ENCODE results near the gene SH3GL3.

DNA sequence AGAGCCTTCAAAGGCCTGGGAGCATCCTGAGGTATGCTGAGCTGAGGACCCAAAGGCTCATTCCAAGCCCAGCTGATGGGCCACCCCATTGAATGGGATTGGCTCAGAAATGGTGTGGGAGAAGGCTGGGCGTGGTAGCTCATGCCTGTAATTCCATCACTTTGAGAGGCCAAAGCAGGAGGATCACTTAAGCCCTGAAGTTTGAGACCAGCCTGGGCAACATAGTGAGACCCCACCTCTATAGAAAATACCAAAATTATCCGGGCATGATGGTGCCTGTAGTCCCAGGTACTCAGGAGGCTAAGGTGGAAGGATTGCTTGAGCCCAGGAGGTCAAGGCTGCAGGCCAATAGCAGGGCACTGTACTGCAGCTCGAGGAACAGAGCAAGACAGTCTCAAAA lies 163.0 kb downstream of the SH3GL3 start:
- TF ChIP-seq, protein P1, sequence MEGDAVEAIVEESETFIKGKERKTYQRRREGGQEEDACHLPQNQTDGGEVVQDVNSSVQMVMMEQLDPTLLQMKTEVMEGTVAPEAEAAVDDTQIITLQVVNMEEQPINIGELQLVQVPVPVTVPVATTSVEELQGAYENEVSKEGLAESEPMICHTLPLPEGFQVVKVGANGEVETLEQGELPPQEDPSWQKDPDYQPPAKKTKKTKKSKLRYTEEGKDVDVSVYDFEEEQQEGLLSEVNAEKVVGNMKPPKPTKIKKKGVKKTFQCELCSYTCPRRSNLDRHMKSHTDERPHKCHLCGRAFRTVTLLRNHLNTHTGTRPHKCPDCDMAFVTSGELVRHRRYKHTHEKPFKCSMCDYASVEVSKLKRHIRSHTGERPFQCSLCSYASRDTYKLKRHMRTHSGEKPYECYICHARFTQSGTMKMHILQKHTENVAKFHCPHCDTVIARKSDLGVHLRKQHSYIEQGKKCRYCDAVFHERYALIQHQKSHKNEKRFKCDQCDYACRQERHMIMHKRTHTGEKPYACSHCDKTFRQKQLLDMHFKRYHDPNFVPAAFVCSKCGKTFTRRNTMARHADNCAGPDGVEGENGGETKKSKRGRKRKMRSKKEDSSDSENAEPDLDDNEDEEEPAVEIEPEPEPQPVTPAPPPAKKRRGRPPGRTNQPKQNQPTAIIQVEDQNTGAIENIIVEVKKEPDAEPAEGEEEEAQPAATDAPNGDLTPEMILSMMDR (IDR thresholded peaks at IDR 0.05) = no peak
- TF ChIP-seq POLR2A (IDR thresholded peaks at IDR 0.05) = no peak

All from adrenal gland (tissue), 5 donors.